ENCODE results near the gene TRIM31.

DNA sequence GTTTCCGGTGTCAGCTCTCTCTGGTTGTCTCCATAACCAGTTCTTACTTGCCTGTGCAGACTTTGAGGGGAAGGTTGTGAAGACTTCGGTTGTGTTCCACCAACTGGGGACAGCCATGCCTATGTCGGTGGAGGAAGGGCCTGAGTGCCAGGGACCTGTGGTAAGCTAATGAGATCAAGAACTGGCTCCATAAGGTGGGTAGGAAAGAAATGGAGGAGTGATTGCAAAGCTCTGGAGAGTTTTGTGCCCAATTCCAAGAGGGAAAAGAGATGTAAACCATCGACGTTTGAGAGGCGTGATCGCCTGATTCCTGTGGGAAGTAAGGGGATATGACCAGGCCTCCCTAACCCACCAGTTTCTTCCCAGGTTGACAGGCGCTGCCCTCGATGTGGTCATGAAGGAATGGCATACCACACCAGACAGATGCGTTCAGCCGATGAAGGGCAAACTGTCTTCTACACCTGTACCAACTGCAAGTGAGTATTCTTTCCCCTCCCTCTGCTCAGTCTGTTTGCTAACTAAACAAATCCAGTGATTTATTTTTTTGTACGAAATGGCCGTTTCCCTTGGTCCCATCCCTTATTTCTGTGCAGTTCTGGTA, 50.9 kb downstream of the TRIM31 start:
- TF ChIP-seq, protein P1, sequence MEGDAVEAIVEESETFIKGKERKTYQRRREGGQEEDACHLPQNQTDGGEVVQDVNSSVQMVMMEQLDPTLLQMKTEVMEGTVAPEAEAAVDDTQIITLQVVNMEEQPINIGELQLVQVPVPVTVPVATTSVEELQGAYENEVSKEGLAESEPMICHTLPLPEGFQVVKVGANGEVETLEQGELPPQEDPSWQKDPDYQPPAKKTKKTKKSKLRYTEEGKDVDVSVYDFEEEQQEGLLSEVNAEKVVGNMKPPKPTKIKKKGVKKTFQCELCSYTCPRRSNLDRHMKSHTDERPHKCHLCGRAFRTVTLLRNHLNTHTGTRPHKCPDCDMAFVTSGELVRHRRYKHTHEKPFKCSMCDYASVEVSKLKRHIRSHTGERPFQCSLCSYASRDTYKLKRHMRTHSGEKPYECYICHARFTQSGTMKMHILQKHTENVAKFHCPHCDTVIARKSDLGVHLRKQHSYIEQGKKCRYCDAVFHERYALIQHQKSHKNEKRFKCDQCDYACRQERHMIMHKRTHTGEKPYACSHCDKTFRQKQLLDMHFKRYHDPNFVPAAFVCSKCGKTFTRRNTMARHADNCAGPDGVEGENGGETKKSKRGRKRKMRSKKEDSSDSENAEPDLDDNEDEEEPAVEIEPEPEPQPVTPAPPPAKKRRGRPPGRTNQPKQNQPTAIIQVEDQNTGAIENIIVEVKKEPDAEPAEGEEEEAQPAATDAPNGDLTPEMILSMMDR (conservative IDR thresholded peaks at IDR 0.05 in 1 of 2, IDR thresholded peaks at IDR 0.05 in 1 of 2; ENCODE audit: low read depth in 1 of 2, low read length in 2 of 2): no peak
- no peak for TF ChIP-seq EZH2 (IDR thresholded peaks at IDR 0.05; ENCODE audit: low read length, missing control alignments)

Data from fibroblast of lung (primary cell).